Measurements from ENCODE around the gene ATF3.

ATF3 gene

DNA sequence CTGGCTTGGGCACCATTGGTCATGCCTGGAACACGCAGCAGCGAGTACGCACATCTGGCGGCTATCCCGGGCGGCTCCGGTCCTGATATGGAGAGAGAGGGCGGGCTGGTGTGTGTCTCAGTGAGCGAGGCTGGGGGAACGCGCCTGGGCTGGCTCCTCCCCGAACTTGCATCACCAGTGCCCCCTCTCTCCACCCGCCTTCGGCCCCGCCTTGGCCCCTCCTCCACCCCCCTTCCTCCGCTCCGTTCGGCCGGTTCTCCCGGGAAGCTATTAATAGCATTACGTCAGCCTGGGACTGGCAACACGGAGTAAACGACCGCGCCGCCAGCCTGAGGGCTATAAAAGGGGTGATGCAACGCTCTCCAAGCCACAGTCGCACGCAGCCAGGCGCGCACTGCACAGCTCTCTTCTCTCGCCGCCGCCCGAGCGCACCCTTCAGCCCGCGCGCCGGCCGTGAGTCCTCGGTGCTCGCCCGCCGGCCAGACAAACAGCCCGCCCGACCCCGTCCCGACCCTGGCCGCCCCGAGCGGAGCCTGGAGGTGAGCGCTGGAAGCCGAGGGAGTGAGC is at the start of gene ATF3:
ATF3 (plus strand) TSS at position 370 of the 567 bp plus-strand sequence. CDS start 6,261 bp downstream, outside the sequence.
- in situ Hi-C loops (cut with HindIII; ENCODE audit: low sequenced_read_pairs): no loop called here

GRCh38 chr1:212559929-212560328 is 48.6 kb upstream of the ATF3 start:
- in situ Hi-C loops (cut with HindIII; ENCODE audit: low sequenced_read_pairs): no loop called here

DNA sequence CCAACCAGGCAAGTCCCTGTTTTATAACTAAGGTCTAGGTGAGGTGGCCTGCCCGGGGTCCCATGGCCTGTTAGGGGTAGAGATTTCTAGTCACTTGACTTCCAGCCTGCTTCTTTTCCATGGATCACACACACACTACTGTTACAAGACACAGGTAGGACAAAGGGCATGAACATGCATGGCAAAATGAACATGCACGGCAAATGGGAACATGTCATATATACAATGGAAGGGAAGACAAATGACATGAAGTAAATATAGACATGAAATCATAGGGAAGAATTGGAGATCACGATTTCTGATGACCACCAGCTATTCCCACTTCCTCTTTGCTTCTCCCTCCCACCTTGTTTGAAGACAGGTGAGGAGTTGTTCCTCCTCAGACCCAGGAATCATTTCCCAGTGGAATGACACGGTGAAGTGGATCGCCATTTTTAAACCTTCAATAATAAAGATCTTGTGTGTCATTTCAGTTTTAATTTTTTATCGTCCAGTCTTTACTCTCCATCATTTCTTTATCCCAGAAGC is 47.6 kb upstream of the ATF3 start:
- in situ Hi-C loops (cut with HindIII; ENCODE audit: low sequenced_read_pairs): no loop called here

DNA sequence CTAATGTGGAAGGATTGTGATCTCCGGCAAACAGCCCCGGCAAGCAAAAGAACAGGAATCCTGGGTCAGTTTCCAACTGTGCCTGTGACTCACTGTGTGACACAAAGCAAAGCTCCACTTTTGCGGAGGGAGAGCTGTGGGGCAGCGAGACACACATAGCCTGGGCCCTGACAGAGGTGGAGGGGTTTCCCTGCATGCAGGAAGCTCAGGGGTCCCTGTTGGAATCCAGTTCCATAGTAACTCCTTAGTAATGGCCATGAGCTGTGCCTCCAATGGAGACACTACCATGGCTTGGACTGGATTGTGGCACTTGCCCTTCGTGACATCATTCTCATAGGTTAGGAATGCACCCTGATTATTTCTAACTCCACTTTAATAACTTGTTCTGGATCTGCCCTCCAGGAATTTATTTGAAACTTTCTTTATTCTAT is 47.0 kb upstream of the ATF3 start:
- in situ Hi-C loops (cut with HindIII; ENCODE audit: low sequenced_read_pairs): no loop called here

- in situ Hi-C loops (cut with HindIII; ENCODE audit: low sequenced_read_pairs): no loop called here
Observed at GRCh38 chr1:212562771-212563170, 45.8 kb upstream of the ATF3 start.

GRCh38 chr1:212565079-212565478 is 43.5 kb upstream of the ATF3 start:
- in situ Hi-C loops (cut with HindIII; ENCODE audit: low sequenced_read_pairs): no loop called here

DNA sequence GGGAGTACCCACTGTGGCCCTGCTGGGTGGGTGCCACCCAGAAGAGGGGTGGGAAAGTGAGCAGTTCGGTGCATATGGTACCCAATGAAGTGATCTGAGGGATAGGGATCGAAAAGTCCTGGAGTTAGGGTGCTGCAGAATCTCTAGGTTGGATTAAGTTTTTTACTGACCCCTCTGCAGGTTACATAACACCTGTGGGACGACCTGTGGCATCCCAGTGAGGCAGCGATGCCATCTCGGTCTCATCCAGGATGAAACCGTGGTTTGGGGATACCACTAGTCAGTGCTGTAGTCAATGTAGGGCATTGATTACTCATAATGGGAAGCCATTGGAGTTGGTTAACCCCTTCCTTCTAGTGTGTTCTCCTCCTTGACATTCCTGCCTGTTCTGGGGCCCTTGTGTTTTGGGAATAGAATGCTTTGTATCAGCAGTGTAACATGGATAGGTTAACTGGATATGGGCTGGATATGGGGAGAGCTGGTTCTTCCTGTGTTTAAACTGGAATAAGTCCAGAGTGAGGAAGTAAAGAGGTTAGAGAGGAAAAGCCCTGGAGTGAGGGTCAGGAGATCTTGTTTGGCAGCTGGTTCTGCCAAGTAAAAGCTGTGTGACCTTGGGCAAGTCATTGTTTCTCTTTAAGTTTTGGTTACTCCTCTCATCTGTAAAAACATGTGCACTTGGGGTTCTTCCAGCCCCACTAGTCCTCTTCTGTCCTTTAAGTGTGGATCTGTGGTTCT is 42.8 kb upstream of the ATF3 start:
- in situ Hi-C loops (cut with HindIII; ENCODE audit: low sequenced_read_pairs): no loop called here

DNA sequence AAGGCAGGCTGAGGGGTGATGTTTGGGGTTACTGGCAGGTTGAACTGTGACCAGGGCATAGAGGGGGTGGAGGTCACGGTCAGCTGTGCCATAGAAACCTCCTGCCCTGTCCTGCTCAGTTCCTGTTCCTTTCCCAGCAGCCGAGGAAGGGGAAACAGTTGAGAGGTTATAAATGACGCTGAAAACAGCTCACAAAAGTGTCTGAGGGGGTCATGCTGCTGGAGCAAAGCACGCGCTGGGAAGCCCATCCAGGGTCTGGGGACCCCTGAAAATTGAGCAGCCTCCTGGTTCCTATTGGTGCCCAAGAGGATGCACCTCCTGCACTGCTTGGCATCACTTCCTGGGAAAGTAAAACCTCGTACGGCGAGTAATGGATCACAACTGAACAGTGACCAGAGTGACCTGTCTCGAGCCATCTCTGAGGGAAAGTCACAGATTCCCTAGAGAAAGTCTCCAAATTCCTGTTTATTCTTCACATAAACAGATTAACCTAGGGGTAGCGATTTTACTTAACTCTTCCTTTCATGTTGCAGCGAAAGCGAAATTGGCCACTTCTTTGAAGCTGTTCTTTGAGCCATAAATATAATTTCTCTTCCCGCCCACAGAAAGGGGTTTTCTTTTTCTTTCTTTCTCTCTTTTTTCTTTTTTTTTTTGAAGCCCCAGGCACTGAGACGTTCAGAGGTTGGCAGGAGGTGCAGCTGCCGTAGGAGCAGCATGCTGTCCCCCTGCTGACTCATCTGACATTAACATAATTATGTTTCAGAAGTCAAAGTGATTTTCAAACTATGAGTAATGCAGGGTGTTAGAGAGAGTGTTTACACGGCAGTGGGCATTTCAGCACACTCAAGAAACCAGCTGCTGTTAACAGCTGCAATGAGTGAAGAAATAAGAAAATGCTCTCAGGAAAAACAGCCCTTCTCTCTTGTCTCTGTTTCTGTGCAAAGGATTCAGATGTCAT is 41.8 kb upstream of the ATF3 start:
- in situ Hi-C loops (cut with HindIII; ENCODE audit: low sequenced_read_pairs): no loop called here

- in situ Hi-C loops (cut with HindIII; ENCODE audit: low sequenced_read_pairs): no loop called here
Observed at GRCh38 chr1:212567638-212568037, 40.9 kb upstream of the ATF3 start.

- in situ Hi-C loops (cut with HindIII; ENCODE audit: low sequenced_read_pairs): no loop called here
Observed at GRCh38 chr1:212568978-212569537, 39.5 kb upstream of the ATF3 start.

- in situ Hi-C loops (cut with HindIII; ENCODE audit: low sequenced_read_pairs): no loop called here
Observed at GRCh38 chr1:212574732-212575131, 33.8 kb upstream of the ATF3 start.

GRCh38 chr1:212575333-212575732 is 33.2 kb upstream of the ATF3 start:
- in situ Hi-C loops (cut with HindIII; ENCODE audit: low sequenced_read_pairs): no loop called here

DNA sequence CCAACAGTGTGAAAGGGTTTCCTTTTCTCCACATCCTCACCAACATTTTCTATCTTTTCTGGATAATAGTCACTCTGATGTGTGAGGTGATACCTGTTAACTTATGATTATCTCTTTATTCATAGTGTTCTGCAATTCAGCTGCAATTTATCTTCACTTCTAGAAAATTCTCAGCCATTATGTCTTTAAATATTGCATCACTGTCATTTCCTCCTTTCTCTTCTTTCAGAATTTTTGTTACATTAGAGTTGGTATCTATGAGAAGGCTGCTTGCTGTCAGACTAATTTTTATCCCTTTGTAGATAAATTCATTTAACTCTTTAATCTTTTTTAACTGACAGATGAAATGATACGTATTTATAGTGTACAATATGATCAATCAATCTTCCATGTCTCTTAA is 30.5 kb upstream of the ATF3 start:
- in situ Hi-C loops (cut with HindIII; ENCODE audit: low sequenced_read_pairs): no loop called here

- in situ Hi-C loops (cut with HindIII; ENCODE audit: low sequenced_read_pairs): no loop called here
Observed at GRCh38 chr1:212581034-212581433, 27.5 kb upstream of the ATF3 start.

DNA sequence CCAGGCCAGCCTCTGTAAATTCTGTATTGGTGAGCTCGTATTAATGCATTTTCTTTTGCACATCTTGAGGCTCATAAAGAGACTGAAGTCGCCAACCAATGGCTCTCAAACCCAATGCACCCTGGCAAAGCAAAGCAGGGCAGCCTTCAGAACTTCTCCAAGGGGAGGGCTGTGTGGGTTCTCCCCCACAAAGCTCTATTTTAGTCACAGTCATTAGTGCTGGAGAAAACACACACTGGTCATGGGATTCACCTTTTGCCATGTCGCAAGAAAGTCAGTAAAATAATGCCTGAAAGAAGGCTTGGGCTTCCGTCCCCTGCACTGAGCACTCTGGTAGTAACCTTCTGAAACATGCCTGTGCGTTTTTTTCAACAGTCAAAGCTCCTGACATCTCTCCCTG is 26.3 kb upstream of the ATF3 start:
- in situ Hi-C loops (cut with HindIII; ENCODE audit: low sequenced_read_pairs): no loop called here

DNA sequence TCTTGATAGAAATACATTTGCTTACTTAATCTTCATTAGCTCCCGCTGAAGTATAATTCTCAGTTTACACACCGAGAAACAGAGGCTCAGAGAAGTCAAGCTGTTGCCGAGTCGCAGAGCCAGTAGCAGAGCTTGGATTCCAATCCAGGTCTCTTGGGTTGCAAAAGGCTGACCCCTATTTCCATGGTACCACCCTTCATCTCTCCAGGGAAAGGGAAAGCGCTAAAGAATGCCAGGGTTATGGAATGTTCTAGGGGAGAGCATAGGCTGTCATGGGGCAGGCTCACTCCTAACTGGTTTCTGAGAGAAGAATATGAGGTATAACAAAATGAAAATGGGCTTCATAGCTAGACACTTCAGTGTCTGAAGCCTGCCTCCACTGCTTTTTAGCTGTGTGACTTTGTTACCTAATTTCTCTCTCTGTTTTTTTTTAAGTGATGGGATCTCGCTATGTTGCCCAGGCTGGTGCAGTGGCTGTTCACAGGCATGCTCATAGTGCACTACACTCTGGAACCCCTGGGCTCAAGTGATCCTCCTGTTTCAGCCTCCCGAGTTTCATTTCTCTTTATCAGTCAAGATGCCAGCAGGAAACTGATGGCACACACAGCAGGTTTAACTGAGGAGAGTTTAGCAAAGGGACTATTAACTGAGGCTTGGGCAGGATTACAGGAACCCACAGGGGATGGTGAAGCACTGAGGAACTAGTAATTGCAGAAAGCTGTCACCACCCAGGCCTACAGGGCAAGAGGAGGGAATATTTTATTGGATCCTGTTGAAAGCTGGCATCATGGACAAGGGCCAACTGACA is 25.5 kb upstream of the ATF3 start:
- in situ Hi-C loops (cut with HindIII; ENCODE audit: low sequenced_read_pairs): no loop called here

DNA sequence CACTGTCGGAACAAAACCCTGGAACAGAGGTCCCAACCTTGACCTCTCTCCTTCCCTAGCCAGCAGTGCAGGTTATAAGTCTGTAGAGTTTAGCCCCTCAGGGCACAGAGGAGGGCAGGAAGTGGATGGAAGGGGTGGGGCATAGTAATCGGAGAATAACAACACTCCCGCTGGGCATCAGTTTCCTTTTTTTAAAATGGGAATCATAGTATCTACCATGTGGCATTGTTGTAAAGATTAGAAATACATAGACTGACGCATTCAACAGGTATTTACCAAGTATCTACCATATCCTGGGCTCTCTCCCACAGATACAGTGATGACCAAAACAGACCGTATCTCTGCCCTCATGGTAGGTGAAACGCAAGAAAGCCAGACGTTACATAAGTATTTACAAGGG is 24.9 kb upstream of the ATF3 start:
- in situ Hi-C loops (cut with HindIII; ENCODE audit: low sequenced_read_pairs): no loop called here

DNA sequence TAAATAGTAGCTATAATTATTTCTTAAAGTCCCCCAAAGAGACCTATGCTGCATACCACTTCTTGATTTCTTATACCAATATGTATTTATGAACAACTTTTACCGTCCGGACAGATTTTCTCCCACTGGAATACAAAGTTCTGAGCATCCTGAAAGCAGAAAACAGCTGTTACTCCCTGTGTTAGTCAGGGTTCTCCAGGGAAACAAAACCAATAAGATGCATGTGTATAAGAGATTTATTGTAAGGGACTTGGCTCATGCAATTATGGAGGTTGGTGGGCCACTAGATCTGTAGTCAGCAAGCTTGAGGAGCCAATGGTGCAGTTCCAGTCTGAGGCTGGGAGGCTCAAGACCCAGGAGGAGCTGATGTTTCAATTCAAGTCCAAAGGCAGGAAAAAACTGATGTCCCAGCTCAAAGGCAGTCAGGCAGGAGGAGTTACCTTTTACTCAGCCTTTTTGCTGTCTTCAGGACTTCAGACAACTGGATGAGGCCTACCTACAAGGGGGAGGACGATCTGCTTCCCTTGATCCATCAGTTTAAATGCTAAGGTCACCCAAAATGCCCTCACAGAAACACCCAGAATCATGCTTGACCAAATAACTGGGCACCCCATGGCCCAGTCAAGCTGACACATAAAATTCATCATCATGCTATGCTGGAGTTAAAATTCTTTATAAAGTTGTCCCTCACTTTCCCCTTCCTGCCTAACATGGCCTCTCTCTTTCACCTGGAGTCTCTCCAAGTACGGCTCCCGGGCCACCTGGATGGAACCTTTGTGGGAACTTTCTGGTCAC is 24.3 kb upstream of the ATF3 start:
- in situ Hi-C loops (cut with HindIII; ENCODE audit: low sequenced_read_pairs): no loop called here

DNA sequence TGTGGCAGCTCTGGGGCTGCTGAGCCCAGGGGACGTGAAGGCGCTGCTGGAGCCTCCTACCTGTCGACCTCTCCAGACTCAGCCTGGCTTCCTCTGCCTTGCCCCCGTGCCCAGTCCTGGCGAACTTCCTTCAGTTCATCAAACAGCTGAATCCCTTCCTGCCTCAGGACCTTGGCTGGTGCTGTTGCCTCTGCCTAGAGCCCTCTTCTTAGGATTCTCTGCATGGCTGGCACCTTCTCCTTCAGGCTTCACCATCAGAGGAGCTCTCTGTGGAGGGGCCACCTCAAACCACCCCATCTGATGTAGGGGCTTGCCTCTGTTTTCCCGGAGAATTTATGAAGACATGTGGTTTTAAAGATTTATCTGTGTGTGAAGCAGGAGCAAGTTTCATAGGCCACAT is 23.4 kb upstream of the ATF3 start:
- in situ Hi-C loops (cut with HindIII; ENCODE audit: low sequenced_read_pairs): no loop called here
